Chondrocyte (in vitro differentiated cells): ENCODE data around the gene NFE2L2. TPM values are rescaled to one million over a fixed set of nuclear protein-coding genes. Genes with fewer than 3 reads are reported as not detected.
"Not testable (repeated sequence)": the region's sequence is repeated elsewhere in the genome, so short reads cannot be mapped to it uniquely, and the experiment has no call there.

ENCODE experiments used
- DNase-seq: peaks from one replicate; pipeline ENCODE4 v3.0.0; 2021; ENCODE audit warnings: mixed read lengths, low spot score
- H3K27ac Mint-ChIP-seq: one replicate; pipeline ENCODE4 v1.8.0; 2021; ENCODE audit warnings: mild to moderate bottlenecking, moderate library complexity, mixed read lengths; ENCODE audit not compliant: unreplicated experiment
- H3K27me3 Mint-ChIP-seq: 2 replicates; pipeline ENCODE4 v1.8.0; 2021; ENCODE audit warnings: low read depth, mixed read lengths
- H3K36me3 Mint-ChIP-seq: 2 replicates; pipeline ENCODE4 v1.8.0; 2021; ENCODE audit warnings: low read depth, mixed read lengths
- H3K4me1 Mint-ChIP-seq: 2 replicates; pipeline ENCODE4 v1.8.0; 2021; ENCODE audit warnings: low read depth, mild to moderate bottlenecking, mixed read lengths
- H3K4me3 Mint-ChIP-seq: one replicate; pipeline ENCODE4 v1.8.0; 2021; ENCODE audit warnings: mild to moderate bottlenecking, moderate library complexity, mixed read lengths; ENCODE audit not compliant: unreplicated experiment
- H3K9me3 Mint-ChIP-seq: 2 replicates; pipeline ENCODE4 v1.8.0; 2021; ENCODE audit warnings: low read depth, mixed read lengths
- microRNA-seq: library from miRNA; unstranded; fragments of <30 nt; microRNA quantifications from one replicate; pipeline ENCODE4 v1.2.0, GENCODE V29; 2020; ENCODE audit warnings: borderline number of aligned reads
- total RNA-seq: library from RNA; stranded (reverse); gene quantifications from 3 replicates; pipeline ENCODE4 v1.2.1, GENCODE V29; 2021
- TF ChIP-seq, protein P1 (sequence below): fragments of 200-600 bp; sonication (generic); IDR thresholded peaks from 2 replicates; pipeline ENCODE4 v1.5.0; 2021; ENCODE audit warnings: antibody characterized with exemption, mild to moderate bottlenecking, moderate library complexity

NFE2L2 gene
- total RNA-seq, 1 donor from 2014 or later: 86.8 TPM

DNA sequence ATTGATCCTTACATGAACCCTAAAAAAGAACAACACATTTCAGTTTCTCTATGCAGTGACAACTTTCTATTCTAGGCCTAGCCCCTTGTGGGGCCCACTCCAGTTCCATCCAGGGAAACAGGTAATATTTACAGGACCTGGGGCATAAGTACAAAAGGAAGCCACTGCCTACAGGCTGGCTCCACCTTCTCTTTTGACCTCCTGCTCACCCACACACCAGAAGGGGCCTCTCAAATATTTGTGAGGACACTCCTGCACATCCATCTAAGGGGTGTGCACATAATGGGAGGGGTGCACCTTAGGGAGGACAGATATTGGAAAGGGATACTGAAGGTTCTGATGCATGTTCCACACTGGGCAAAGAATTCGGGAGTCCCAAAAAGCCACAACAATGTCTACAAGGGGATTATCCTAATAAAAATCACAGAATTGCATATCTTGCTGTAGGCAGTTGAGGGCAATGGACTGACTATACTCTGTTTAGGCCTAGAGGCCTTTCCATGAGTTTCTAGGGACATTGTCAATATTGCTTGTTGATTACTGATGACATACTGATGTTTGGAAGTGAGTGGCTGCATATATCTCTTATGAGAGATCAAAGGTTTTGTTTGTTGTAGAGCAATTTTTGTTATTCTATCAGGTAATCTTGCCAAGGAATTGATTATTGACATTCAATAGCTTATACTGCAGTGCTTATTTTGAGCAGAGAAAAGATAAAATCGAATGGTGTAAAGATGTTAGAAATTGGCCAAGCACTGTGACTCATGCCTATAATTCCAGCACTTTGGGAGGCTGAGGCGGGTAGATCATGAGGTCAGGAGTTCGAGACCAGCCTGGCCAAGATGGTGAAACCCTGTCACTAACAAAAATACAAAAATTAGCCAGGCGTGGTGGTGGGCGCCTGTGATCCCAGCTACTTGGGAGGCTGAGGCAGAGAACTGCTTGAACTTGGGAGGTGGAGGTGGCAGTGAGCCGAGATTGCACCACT lies 75.8 kb downstream of the NFE2L2 start:
- TF ChIP-seq, protein P1, sequence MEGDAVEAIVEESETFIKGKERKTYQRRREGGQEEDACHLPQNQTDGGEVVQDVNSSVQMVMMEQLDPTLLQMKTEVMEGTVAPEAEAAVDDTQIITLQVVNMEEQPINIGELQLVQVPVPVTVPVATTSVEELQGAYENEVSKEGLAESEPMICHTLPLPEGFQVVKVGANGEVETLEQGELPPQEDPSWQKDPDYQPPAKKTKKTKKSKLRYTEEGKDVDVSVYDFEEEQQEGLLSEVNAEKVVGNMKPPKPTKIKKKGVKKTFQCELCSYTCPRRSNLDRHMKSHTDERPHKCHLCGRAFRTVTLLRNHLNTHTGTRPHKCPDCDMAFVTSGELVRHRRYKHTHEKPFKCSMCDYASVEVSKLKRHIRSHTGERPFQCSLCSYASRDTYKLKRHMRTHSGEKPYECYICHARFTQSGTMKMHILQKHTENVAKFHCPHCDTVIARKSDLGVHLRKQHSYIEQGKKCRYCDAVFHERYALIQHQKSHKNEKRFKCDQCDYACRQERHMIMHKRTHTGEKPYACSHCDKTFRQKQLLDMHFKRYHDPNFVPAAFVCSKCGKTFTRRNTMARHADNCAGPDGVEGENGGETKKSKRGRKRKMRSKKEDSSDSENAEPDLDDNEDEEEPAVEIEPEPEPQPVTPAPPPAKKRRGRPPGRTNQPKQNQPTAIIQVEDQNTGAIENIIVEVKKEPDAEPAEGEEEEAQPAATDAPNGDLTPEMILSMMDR: no peak
- no peak for DNase-seq
- no peaks in the 10 kb centered on the region for H3K27me3 Mint-ChIP-seq
- no peak overlapping the region for H3K4me3 Mint-ChIP-seq
- H3K36me3 Mint-ChIP-seq: no peaks in the 10 kb centered on the region
- peaks cover 8% of the 10 kb centered on the region for H3K4me1 Mint-ChIP-seq
- H3K9me3 Mint-ChIP-seq: no peaks in the 10 kb centered on the region
- no peak overlapping the region for H3K27ac Mint-ChIP-seq

DNA sequence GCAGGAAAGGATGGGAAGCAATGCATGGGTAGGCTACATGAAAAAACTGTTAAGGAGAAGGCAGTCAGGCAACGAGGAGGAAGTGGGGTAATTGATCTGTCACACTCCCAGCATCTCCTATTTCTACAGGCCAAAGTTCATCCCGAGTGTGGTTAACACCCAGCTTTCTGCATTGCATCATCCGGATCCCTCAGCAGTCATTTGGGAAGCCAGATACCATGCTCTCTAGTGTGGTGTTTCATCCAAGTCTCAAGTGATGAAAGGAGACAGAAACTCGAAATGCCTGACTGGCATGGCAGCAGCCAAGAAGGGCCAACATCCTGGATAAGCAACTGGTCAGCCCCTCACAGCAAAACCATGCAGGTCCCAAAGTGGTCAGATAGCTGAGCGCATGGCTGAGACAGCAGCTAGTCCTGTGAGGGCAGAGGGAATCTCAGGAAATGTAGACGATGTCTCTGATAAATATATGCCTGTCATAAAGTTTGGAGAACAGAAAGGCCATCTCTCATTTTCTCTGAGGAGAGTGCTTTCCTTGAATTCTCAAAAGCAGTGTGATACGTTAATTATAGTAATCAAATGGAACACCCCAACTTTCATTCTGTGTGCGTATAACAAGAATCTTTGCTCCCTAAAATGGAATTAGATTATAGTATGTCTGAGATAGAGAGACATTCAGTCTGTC lies 76.8 kb downstream of the NFE2L2 start:
- H3K4me3 Mint-ChIP-seq: no peak overlapping the region
- peak overlapping the region; percentile 60 for H3K27ac Mint-ChIP-seq
- H3K36me3 Mint-ChIP-seq: no peaks in the 10 kb centered on the region
- TF ChIP-seq, protein P1: no peak
- H3K4me1 Mint-ChIP-seq: peaks cover 8% of the 10 kb centered on the region
- H3K27me3 Mint-ChIP-seq: no peaks in the 10 kb centered on the region
- H3K9me3 Mint-ChIP-seq: no peaks in the 10 kb centered on the region
- no peak for DNase-seq

DNA sequence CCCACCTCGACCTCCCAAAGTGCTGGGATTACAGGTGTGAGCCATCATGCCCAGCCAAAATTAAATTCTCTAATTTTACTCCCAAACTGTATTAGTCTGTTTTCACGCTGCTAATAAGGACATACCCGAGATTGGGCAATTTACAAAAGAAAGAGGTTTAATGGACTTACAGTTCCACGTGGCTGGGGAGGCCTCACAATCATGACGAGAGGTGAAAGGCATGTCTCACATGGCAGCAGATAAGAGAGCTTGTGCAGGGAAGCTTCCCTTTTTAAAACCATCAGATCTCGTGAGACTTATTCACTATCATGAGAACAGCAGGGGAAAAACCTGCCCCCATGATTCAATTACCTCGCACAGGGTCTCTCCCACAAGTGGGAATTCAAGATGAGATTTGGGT lies 78.5 kb downstream of the NFE2L2 start:
- not testable (repeated sequence) for H3K4me3 Mint-ChIP-seq, H3K27ac Mint-ChIP-seq, H3K9me3 Mint-ChIP-seq, H3K36me3 Mint-ChIP-seq, H3K4me1 Mint-ChIP-seq, H3K27me3 Mint-ChIP-seq, DNase-seq

GRCh38 chr2:177184606-177185005 lies 79.9 kb downstream of the NFE2L2 start:
- Mint-ChIP-seq H3K36me3 (no peaks in the 10 kb centered on the region), H3K9me3 (no peaks in the 10 kb centered on the region)

DNA sequence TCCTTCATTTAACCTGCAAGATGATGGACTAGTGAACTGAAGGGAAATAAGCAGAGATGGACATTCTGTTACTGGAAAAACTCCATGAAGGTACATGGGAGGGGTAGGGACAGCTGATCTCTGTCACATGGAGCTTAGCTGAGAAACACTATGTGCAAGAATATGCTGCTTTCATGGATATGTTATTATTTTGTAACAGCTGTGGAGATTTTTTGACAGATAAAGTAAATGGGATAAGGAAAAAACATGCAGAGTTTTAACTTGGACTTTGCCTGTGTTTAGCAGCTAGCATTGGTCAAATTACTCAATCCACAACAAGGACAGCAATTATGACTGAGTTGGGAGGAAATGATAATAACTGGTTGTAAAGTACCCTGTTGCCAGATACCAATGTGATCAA lies 80.7 kb downstream of the NFE2L2 start:
- Mint-ChIP-seq H3K4me3 (no peak overlapping the region), H3K27me3 (no peaks in the 10 kb centered on the region), H3K9me3 (no peaks in the 10 kb centered on the region), H3K4me1 (peaks cover 8% of the 10 kb centered on the region), H3K27ac (no peak overlapping the region), H3K36me3 (no peaks in the 10 kb centered on the region)
- DNase-seq: no peak
- TF ChIP-seq, protein P1: no peak

More at GRCh38 chr2:177184606-177185005, 79.9 kb downstream of the NFE2L2 start:
- Mint-ChIP-seq H3K4me3 (no peak overlapping the region), H3K27ac (no peak overlapping the region), H3K27me3 (no peaks in the 10 kb centered on the region), H3K4me1 (peaks cover 8% of the 10 kb centered on the region)
- DNase-seq: no peak
- TF ChIP-seq, protein P1: no peak

Small RNAs within 50 kb of the gene (microRNA-seq; reads per million reads assigned to microRNA genes)
- not detected for gene MIR3128
- not detected for gene MIR6512

Other genes with a start within 250 kb of the NFE2L2 start
- gene HNRNPA3, start 51.9 kb downstream of the NFE2L2 start, total RNA-seq: 98.0 to 153 TPM (median 106 TPM) in 3 replicates
- 40.2 to 49.3 TPM (median 41.5 TPM) in 3 replicates for gene AGPS, start 128.0 kb upstream of the NFE2L2 start, total RNA-seq